NCI-H748 treated with DMSO at 0.1 percent for 48 hours (cell line): ENCODE measurements around the gene C5AR1.
"Not testable (repeated sequence)": the region's sequence is repeated elsewhere in the genome, so short reads cannot be mapped to it uniquely, and the experiment has no call there.

Experiments
- DNase-seq: peaks from one replicate; lab custom pipeline; 2025; lab: John Stamatoyannopoulos, UW

Gene C5AR1

GRCh38 chr19:47284324-47284899, 25.2 kb upstream of the C5AR1 start:
- DNase-seq, result peak; percentile 70

- peak; percentile 89 for DNase-seq
Measured at GRCh38 chr19:47296036-47296435, 13.6 kb upstream of the C5AR1 start.

- DNase-seq, result not testable (repeated sequence)
Measured at GRCh38 chr19:47300867-47301266, 8.8 kb upstream of the C5AR1 start.

- DNase-seq, result no peak
Measured at GRCh38 chr19:47302249-47302648, 7.4 kb upstream of the C5AR1 start.

GRCh38 chr19:47303966-47304365, 5.7 kb upstream of the C5AR1 start:
- no peak for DNase-seq

- peak; percentile 51 for DNase-seq
Measured at GRCh38 chr19:47305309-47305751, 4.3 kb upstream of the C5AR1 start.

- DNase-seq, result no peak
Measured at GRCh38 chr19:47306303-47306702, 3.4 kb upstream of the C5AR1 start.

- no peak for DNase-seq
Measured at GRCh38 chr19:47309038-47309437, 623 bp upstream of the C5AR1 start.

GRCh38 chr19:47310323-47310722, 662 bp downstream of the C5AR1 start:
- DNase-seq, result no peak

- DNase-seq, result no peak
Measured at GRCh38 chr19:47310819-47311218, 1.2 kb downstream of the C5AR1 start.

- no peak for DNase-seq
Measured at GRCh38 chr19:47312366-47313006, 2.8 kb downstream of the C5AR1 start.

- DNase-seq, result no peak
Measured at GRCh38 chr19:47313754-47314295, 4.2 kb downstream of the C5AR1 start.

GRCh38 chr19:47315125-47315821, 5.6 kb downstream of the C5AR1 start:
- DNase-seq, result no peak

- no peak for DNase-seq
Measured at GRCh38 chr19:47316513-47316912, 6.9 kb downstream of the C5AR1 start.

- DNase-seq, result no peak
Measured at GRCh38 chr19:47319923-47320871, 10.5 kb downstream of the C5AR1 start.

GRCh38 chr19:47321630-47322029, 12.0 kb downstream of the C5AR1 start:
- DNase-seq, result no peak

GRCh38 chr19:47322058-47322457, 12.4 kb downstream of the C5AR1 start:
- DNase-seq, result no peak

GRCh38 chr19:47323409-47323808, 13.7 kb downstream of the C5AR1 start:
- DNase-seq, result no peak

- DNase-seq, result no peak
Measured at GRCh38 chr19:47323872-47324271, 14.2 kb downstream of the C5AR1 start.

GRCh38 chr19:47324502-47324901, 14.8 kb downstream of the C5AR1 start:
- DNase-seq, result no peak

GRCh38 chr19:47330466-47330869, 20.8 kb downstream of the C5AR1 start:
- no peak for DNase-seq

- no peak for DNase-seq
Measured at GRCh38 chr19:47331490-47331889, 21.8 kb downstream of the C5AR1 start.
